ENCODE measurements around the gene LSS.

DNA sequence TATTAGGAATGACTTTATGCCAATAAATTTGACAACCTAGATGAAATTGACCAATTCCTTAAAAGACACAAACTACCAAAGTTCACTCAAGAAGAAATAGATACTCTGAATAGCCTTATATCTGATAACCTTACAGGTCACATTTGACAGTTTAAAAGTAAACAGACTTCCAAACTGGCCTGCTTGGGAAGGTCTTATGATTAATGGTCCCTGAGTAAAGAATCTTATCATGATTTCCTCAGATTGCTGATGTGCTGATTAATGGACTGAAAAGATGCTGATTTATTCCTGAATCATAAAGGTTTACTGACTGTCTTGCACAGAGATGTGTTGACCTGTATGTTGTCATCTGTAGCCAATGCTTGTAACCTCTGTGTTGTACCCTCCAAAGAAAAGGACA is 63.5 kb downstream of the LSS start:
- TF ChIP-seq, protein P1, sequence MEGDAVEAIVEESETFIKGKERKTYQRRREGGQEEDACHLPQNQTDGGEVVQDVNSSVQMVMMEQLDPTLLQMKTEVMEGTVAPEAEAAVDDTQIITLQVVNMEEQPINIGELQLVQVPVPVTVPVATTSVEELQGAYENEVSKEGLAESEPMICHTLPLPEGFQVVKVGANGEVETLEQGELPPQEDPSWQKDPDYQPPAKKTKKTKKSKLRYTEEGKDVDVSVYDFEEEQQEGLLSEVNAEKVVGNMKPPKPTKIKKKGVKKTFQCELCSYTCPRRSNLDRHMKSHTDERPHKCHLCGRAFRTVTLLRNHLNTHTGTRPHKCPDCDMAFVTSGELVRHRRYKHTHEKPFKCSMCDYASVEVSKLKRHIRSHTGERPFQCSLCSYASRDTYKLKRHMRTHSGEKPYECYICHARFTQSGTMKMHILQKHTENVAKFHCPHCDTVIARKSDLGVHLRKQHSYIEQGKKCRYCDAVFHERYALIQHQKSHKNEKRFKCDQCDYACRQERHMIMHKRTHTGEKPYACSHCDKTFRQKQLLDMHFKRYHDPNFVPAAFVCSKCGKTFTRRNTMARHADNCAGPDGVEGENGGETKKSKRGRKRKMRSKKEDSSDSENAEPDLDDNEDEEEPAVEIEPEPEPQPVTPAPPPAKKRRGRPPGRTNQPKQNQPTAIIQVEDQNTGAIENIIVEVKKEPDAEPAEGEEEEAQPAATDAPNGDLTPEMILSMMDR (IDR thresholded peaks at IDR 0.05; ENCODE audit: poor library complexity, severe bottlenecking) = no peak
- no peak for TF ChIP-seq EZH2 (IDR thresholded peaks at IDR 0.05; ENCODE audit: borderline replicate concordance, insufficient read depth, low read length, poor library complexity, severe bottlenecking)
- TF ChIP-seq, protein P2, sequence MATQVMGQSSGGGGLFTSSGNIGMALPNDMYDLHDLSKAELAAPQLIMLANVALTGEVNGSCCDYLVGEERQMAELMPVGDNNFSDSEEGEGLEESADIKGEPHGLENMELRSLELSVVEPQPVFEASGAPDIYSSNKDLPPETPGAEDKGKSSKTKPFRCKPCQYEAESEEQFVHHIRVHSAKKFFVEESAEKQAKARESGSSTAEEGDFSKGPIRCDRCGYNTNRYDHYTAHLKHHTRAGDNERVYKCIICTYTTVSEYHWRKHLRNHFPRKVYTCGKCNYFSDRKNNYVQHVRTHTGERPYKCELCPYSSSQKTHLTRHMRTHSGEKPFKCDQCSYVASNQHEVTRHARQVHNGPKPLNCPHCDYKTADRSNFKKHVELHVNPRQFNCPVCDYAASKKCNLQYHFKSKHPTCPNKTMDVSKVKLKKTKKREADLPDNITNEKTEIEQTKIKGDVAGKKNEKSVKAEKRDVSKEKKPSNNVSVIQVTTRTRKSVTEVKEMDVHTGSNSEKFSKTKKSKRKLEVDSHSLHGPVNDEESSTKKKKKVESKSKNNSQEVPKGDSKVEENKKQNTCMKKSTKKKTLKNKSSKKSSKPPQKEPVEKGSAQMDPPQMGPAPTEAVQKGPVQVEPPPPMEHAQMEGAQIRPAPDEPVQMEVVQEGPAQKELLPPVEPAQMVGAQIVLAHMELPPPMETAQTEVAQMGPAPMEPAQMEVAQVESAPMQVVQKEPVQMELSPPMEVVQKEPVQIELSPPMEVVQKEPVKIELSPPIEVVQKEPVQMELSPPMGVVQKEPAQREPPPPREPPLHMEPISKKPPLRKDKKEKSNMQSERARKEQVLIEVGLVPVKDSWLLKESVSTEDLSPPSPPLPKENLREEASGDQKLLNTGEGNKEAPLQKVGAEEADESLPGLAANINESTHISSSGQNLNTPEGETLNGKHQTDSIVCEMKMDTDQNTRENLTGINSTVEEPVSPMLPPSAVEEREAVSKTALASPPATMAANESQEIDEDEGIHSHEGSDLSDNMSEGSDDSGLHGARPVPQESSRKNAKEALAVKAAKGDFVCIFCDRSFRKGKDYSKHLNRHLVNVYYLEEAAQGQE (IDR thresholded peaks at IDR 0.05; ENCODE audit: borderline replicate concordance) = no peak

Measured in neural cell (in vitro differentiated cells).